ENCODE data around the gene SYTL3.
"Not testable (repeated sequence)": the region's sequence is repeated elsewhere in the genome, so short reads cannot be mapped to it uniquely, and the experiment has no call there.

The SYTL3 gene, protein sequence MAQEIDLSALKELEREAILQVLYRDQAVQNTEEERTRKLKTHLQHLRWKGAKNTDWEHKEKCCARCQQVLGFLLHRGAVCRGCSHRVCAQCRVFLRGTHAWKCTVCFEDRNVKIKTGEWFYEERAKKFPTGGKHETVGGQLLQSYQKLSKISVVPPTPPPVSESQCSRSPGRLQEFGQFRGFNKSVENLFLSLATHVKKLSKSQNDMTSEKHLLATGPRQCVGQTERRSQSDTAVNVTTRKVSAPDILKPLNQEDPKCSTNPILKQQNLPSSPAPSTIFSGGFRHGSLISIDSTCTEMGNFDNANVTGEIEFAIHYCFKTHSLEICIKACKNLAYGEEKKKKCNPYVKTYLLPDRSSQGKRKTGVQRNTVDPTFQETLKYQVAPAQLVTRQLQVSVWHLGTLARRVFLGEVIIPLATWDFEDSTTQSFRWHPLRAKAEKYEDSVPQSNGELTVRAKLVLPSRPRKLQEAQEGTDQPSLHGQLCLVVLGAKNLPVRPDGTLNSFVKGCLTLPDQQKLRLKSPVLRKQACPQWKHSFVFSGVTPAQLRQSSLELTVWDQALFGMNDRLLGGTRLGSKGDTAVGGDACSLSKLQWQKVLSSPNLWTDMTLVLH

DNA sequence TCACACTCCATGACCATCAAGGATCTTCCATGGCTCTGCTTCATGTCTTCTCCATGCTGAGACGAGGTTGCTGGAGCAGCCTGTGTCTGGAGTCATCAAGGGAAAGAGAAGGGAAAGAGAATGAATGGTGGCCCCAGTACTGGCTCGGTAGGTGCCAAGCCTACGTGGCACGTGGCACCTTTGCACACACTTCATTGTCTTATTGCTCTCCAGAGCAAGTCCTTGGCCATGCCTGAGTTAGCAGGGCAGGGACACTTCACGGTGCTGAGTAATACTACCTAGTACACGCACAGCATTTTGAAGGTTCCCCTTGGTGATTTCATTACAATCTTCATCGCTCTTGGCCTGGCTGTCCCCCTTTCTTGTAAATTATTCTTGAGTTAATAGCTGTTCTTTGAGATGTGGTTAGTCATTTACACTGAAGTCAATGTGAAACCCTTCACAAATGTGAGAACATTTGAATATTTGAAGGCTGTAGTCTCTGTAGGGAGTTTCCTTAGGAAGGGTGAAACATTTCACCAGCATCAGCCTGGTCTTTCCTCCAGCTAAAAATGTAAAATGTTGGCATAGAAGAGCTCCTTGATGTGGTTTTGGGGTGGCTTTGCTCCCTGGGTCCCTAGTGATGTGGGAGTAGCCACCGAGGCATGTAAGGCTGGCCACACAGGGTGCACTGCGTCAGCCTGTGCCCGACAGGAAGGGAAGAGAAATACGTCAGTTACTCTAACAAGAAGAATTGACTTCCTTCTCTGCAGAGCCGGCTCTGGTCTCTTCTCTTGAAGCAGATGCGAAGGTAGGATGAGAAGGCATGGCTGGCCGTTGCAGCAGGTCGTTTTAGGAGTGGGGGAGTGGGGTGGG, at the start of gene SYTL3:
Gene SYTL3, plus strand, starts transcription at position 766 of the 855 bp plus-strand sequence. CDS start 13,215 bp downstream, outside the sequence.
- peak; percentile 53 for DNase-seq (ENCODE audit: low read depth)

DNA sequence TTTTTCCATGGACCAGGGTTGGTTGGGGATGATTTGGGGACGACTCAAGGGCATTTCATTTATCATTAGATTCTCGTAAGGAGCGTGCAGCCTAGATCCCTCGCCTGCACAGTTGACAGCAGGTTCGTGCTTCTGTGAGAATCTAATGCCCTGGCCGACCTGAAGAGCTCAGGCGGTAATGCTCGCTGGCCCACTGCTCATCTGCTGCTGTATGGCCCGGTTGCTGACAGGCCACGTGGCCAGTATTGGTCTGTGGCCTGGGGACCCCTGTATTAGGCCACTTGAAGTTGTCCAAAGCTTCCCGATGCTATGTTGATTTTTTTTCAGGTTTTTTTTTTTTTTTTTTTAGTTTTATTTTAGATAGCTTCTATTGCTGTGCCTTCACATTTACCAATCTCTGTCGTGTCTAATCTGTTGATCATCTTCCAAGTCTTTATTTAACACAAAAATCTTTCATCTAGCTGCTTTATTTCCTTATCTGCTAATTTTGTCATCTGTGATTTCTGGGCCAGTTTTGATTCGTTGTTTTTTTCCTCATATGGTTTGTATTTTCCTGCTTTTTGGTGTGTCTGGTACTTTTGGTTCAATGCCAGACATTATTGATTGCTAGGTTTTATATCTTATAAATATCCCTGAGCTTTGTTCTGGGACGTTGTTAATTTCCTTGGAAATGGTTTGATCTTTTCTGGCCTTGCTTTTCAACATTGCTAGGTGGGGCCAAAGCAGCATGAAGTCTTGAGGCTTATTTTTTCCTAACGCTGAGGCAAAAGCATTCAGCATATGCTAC, 46.4 kb upstream of the SYTL3 start:
- no peak for DNase-seq (ENCODE audit: low read depth)

DNA sequence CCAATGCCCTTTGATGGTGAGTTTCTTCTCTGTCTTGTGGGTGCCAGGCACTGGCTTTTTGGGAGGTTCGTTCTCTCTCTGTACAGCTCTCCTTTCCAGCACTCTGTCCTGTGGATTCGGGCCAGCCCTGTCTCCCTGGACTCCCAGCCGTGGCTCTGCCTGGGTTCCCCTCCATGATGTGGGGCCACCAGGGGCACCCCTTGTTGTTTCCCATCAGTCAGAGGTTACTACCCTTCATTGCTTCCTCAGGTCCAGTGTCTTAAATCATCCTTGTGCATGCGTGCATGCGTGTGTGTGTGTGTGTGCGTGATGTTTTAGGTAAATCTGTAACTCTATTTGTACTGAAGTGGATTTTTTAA, 45.8 kb upstream of the SYTL3 start:
- DNase-seq (ENCODE audit: low read depth), result no peak

DNA sequence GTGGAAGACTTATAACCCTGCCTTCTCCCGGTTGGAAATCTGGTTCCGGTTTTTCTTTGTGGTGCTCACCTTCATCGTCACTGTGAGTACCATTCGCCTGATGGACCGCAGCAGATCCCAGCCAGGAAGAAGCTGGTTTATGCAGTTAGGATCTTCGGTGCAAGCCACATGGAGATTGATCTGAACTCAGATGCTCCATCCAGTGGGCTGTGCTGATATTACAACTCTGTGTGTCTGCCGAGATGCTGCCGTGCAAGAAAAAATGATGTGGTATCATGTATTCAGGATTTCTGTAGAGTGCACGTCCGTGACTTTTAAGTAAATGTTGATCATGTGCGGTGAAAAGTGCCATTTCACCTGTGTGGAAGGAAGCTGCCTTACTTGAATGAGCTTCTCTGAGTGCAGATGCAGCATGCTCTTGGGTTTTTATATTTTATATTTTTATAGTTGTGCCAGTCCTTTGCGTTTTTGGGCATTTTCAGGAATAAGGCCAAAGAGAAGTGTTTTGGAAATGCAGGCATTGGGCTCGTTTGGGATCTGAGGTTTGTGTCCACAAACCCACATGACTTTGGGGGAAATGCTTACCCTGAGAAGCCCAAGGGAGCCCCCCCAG, 44.5 kb upstream of the SYTL3 start:
- DNase-seq (ENCODE audit: low read depth), result peak; percentile 14

DNA sequence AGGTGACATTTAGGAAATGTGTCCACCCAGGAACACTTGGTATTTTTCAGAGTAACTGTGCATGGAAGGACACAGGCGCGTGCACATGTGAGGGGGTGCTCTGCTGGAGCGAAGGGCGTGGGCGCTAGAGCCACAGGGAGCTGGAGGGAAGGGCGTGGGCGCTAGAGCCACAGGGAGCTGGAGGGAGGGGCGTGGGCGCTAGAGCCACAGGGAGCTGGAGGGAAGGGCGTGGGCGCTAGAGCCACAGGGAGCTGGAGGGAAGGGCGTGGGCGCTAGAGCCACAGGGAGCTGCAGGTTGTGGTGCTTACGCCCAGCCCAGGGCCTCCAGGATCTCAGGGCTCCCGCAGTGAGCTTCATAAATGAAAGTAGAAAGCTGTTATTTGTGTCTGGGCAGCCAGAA, 43.8 kb upstream of the SYTL3 start:
- not testable (repeated sequence) for DNase-seq (ENCODE audit: low read depth)

DNA sequence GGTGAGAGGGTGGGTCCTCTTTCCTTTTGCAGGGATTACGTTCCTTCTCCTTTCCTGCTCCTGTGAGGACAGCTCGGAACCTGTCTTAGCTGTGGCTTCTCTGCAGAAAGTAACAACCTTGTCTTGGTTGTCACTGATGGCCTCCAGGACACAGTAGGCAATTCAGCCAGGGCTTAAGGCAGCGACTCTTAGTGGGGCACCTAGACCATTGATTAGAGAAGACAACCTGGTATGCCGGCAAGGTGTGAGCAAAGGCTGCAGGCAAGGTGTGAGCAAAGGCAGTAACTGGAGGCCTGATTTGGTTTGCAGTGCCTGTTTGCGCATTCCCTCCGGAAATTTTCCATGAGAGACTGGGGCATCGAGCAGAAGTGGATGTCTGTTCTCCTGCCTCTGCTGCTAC, 42.9 kb upstream of the SYTL3 start:
- DNase-seq (ENCODE audit: low read depth), result no peak

DNA sequence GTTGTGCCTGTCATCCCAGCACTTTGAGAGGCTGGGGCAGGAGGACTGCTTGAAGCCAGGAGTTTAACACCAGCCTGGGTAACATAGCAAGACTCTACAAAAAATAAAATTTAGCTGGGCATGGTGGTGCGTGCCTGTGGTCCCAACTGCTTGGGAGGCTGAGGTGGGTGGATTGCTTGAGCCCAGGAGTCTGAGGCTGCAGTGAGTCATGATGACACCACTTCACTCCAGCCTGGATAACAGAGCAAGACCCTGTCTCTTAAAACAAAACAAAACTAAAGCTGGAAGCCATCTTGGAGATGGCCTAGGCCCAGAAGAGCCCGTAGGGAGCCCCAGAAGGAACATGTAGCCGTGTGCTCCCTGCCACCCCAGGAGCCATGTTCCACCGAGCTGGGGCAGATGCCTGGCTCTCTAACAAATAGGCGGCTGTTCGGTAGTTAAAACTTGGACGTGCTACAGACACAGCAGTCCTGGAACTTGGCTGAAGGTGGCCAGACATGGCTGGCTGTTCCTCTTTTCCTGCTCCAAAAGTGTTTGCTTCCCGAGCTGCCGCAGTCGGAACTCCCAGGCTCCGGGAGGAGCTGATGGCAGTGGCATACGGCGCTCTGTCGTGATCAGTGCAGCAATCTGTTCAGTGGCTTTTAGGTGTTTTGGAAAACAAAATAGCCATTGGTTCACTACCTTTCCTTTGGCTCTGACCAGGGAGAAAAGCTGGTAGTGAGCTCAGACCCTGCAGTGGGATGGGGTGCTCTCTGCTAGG, 42.3 kb upstream of the SYTL3 start:
- no peak for DNase-seq (ENCODE audit: low read depth)

DNA sequence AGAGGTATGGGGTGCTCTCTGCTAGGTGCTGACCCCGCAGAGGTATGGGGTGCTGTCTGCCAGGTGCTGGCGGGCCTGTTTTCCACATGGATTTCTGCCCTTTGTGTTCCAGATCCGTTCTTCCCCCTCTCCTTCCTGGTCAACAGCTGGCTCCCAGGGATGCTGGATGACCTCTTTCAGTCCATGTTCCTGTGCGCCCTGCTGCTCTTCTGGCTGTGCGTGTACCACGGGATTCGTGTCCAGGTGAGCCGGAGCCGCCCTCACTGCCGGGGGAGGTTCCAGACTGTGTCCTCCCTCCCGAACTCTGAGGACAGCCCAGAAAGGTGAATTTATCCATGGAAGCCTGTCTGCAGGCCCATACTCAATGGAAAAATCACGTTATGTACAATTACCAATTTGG, 41.6 kb upstream of the SYTL3 start:
- DNase-seq (ENCODE audit: low read depth), result no peak

DNA sequence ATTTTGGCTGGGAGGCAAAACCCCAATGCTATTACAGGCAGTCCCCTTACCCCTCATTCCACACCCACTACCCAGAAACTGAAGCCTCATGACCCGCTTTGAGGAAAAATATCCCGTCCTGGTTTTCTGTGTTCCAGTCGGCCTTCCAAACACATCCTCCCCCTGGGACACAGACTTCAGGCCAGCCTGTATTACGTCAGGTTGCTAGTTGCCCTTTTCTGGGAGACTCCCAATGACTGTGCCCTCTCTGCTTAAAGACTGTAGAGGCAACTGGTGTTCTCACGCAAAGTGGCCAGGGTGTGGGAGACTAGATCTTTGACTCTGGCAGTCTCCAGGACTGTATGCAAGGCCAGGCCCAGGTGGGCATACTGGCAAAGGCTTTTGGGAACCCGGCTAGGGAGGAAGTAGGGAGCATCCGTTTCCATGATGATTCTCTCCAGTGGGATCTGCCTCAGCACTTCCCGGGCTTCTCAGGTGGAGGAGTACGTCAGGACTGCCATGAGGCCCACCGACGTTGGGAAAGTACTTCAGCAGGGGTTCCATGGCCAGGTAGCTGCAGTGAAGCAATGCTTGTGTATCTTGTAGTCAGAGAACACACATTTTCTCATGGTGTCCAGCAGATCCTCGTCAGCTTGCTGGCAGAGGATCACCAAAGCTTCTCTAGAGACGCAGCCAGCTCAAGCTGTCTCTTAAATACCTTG, 40.2 kb upstream of the SYTL3 start:
- no peak for DNase-seq (ENCODE audit: low read depth)

DNA sequence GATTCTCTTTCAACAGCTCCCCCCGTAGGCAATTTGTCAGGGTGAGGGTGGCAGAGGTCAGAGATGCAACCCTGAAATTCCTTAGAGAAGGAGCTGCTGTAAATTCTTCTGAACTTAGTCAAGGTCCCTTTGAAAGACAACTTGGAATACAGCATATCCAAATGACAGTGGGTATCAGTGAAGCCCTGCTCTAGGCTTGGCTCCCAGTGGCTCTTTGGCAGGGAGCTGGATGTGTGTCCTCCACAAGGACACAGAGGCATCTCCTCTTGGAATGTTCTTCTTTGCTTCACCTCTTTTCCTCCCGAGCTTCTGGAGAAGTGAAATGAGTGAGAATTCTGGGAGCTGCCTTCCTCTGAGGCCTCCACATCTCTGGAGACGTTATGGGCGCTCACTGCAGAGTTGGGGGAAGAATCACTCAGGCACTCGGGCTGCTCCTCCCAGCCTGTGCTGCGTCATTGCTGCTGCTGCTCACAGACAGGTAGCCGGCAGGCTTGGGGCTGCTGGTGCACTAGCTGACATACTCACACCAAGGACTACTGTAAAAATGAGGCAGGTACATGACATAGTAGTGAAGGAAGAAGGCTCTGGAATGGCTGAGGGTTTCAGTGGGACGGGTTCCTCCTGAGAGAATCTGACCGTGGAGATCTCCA, 39.4 kb upstream of the SYTL3 start:
- DNase-seq (ENCODE audit: low read depth), result no peak

DNA sequence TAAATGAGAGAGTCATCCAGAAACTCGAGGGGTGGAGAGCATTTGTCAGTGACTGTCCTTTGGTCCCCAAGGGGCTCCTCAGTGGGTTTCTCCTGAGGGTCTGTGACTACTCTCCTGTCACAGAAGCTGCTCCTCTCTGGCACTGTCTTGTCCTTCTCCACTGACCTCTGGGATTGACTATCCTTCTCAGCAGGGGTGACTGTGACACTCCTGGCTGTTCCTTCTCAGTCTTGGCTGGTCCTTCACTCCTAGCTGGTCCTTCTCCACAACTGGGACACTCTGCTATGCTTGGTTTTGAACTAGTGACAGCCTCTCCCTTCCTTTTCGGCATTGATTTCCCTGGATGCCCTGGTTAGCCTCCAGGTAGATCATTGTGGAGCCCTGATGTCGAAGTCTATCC, 38.8 kb upstream of the SYTL3 start:
- no peak for DNase-seq (ENCODE audit: low read depth)

DNA sequence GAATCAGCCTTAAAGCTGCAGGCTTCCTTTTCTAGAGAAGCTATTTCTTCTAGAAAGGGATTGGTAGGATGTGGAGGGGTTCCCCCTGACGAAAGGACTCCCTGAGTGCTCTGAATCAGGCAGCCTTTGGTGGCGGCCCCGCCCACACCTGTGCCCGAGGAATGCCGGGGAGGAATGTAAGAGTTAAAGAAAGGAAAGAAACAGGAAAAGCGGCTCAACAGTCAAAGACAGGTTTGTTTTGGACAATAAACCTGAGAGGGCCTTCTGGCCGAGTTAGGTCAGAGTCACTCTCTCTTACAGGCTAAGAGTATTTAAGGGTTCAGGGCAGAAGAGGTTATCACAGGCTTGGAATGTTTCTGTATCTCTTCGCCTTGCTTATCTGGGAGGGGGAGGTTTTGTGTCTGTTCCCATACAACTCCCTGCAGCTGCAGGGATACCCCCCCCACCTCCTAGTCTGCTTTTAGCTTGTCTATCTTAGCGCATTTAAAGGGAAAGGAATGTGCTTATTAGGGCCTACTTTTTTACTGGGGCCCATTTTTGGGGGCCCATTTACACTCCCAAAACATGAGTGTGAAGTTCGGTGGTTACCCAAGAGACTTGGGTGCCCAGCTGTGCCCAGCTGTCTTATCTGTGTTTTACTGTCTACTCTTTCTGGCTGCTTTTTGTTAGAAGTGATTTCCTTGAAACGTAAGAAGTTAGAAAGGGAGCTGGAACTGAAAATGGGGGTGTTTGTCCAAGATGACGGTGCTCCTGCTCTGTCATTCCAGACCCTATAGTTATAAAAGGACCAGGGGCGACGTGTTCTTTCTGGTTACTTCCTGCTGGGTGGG, 38.1 kb upstream of the SYTL3 start:
- no peak for DNase-seq (ENCODE audit: low read depth)

DNA sequence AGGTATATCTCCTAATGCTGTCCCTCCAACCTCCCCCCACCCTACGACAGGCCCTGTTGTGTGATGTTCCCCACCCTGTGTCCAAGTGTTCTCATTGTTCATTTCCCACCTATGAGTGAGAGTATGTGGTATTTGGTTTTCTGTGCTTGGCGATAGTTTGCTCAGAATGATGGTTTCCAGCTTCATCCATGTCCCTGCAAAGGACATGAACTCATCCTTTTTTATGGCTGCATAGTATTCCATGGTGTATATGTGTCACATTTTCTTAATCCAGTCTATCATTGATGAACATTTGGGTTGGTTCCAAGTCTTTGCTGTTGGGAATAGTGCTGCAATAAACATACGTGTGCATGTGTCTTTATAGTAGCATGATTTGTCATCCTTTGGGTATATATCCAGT, 35.2 kb upstream of the SYTL3 start:
- DNase-seq (ENCODE audit: low read depth), result not testable (repeated sequence)

DNA sequence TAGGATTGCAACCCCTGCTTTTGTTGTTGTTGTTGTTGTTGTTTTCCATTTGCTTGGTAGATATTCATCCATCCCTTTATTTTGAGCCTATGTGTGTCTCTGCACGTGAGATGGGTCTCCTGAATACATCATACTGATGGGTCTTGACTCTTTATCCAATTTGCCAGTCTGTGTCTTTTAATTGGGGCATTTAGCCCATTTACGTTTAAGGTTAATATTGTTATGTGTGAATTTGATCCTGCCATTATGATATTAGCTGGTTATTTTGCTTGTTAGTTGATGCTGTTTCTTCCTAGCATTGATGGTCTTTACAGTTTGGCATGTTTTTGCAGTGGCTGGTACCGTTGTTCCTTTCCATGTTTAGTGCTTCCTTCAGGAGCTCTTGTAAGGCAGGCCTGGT, 31.6 kb upstream of the SYTL3 start:
- DNase-seq (ENCODE audit: low read depth), result not testable (repeated sequence)

DNA sequence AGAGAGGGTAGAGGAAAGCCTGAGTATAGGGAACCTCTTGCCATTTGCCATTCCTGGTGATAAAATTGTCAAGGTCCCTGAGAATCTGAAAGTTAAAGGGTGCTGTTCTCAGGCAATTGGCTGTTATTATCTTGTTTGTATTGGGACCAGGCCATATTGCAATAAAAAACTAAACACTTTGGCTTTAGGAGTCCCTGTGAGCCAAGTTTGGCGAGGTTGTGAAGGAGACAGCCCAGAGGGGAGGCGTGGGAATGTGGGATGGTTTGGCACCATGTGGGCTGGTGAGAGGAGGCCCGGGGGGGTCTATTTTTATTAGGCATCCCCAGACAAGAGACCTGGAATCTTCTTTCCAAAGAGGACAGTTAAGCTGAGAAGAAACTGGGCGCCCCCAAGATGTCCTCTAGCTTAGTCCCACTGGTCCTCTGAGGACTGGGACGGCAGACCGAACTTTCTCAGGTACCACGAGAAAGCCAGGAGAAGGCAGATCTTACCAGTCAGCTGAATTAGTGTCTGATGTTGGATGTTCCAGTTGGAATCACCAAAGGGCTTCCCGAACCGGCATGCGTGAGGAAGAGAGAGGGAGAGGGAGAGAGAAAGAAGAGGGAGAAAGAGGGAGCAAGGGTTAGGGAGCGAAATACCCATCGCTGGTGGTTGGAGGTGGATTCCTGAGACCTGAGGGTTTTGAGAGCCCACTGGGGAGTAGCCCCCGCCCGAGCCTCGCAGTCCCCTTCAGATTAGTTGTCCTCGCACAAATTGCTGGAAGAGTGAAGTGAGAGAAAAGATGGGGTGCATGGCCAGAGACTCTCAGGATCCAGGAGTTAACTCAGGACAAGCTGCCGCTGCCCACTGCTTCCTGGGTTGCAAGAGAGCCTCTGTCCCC, 29.7 kb upstream of the SYTL3 start:
- DNase-seq (ENCODE audit: low read depth), result no peak

DNA sequence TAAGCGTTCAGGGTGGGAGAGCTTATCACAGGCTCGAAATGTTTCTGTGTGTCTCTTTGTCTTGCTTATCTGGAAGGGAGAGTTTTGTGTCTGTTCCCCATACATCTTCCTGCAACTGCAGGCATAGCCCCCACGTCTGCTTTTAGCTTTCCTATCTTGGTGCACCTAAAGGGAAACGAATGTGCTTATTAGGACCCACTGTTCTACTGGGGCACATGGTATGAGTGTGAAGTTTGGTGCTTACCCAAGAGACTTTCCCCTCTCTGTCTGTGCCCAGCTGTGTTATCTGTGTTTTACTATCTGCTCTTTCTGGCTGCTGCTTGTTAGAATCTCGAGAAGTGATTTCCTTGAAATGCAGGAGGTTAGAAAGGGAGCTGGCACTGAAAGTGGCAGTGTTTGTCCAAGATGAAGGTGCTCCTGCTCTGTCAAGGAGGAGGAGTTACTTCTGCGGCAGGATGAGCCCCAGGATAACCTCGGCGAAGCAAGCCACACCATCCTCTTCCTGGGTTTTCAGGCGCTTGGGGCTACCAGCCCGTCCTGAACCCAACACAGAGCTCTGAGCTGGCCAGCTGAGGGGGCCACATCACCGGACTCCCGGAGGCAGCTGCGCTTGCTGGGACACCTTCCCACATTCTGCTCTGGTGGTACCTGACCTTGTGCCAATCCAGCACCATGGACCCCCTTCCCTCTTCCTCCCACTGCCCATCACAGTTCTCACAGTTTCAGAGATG, 28.7 kb upstream of the SYTL3 start:
- DNase-seq (ENCODE audit: low read depth), result no peak
